SK-N-SH (cell line): Measurements from ENCODE around the gene CHSY1. TPM values are rescaled to one million over a fixed set of nuclear protein-coding genes. Genes with fewer than 3 reads are reported as not detected.

ENCODE experiments used
- CTCF ChIA-PET: fragments of 300-600, 350-600 bp; formaldehyde crosslinking; extraction: SDS; loops from one replicate; lab custom pipeline; 2021; lab: Yijun Ruan, JAX
- POLR2A ChIA-PET: fragments of 350-600 bp; sonication (Branson Sonifier 250); formaldehyde crosslinking; extraction: SDS; loops from one replicate; lab custom pipeline; 2020; ENCODE audit warnings: antibody characterized with exemption, inconsistent platforms; lab: Yijun Ruan, JAX
- DNase-seq: peaks from one replicate; pipeline ENCODE4 v3.0.0; 2012
- H2AFZ ChIP-seq: fragments of 200-600 bp; sonication (generic); 2 replicates; pipeline ENCODE4 v1.8.1; 2016; ENCODE audit warnings: antibody characterized with exemption, mild to moderate bottlenecking, low read depth
- H3F3A ChIP-seq: fragments of 200-600 bp; sonication (generic); replicated peaks from 2 replicates; pipeline ENCODE3; 2016; ENCODE audit warnings: antibody characterized with exemption, mild to moderate bottlenecking; ENCODE audit not compliant: insufficient read depth
- H3K27ac ChIP-seq, 2 experiments: fragments of 200-500 bp in 1 of 2; fragments of 200-600 bp in 1 of 2; sonication (Bioruptor generic) in 1 of 2; sonication (generic), shearing (Covaris generic) in 1 of 2; 2 replicates each; pipeline versions ENCODE4 v1.5.1 to v1.6.1; 2014 to 2016; ENCODE audit warnings: low read depth in 2 of 2, inconsistent platforms in 1 of 2, low read length in 1 of 2, mild to moderate bottlenecking in 1 of 2, mixed read lengths in 1 of 2
- H3K27me3 ChIP-seq: fragments of 200-600 bp; sonication (generic), shearing (Covaris generic); 2 replicates; pipeline ENCODE4 v1.6.1; 2016; ENCODE audit warnings: mixed run types; ENCODE audit not compliant: insufficient read depth
- H3K36me3 ChIP-seq, 2 experiments: fragments of 200-500 bp in 1 of 2; fragments of 200-600 bp in 1 of 2; sonication (Bioruptor generic) in 1 of 2; sonication (generic) in 1 of 2; replicated peaks in 1 of 2; 2 replicates each; pipeline versions ENCODE3 to v1.5.1; 2014 to 2016; ENCODE audit warnings: low read length in 1 of 2, mild to moderate bottlenecking in 1 of 2; ENCODE audit not compliant: insufficient read depth in 2 of 2, control insufficient read depth in 1 of 2
- H3K4me1 ChIP-seq, 2 experiments: fragments of 200-500 bp in 1 of 2; fragments of 200-600 bp in 1 of 2; sonication (Bioruptor generic) in 1 of 2; sonication (generic), shearing (Covaris generic) in 1 of 2; 2 replicates each; pipeline versions ENCODE4 v1.5.1 to v1.6.1; 2014 to 2016; ENCODE audit warnings: low read depth in 1 of 2, low read length in 1 of 2, mixed run types in 1 of 2; ENCODE audit not compliant: insufficient read depth in 2 of 2, control insufficient read depth in 1 of 2
- H3K4me2 ChIP-seq: fragments of 200-600 bp; sonication (generic), shearing (Covaris generic); 2 replicates; pipeline ENCODE4 v1.6.1; 2017; ENCODE audit warnings: mixed run types
- H3K4me3 ChIP-seq, 2 experiments: fragments of 200-500 bp in 1 of 2; fragments of 200-600 bp in 1 of 2; sonication (Bioruptor generic) in 1 of 2; sonication (generic), shearing (Covaris generic) in 1 of 2; 2 replicates each; pipeline versions ENCODE4 v1.5.1 to v1.8.1; 2014 to 2016; ENCODE audit warnings: low read depth in 2 of 2, inconsistent platforms in 1 of 2, low read length in 1 of 2, mild to moderate bottlenecking in 1 of 2, mixed read lengths in 1 of 2, moderate library complexity in 1 of 2
- H3K79me2 ChIP-seq: fragments of 200-600 bp; sonication (generic); 2 replicates; pipeline ENCODE4 v1.8.1; 2017; ENCODE audit warnings: mild to moderate bottlenecking; ENCODE audit not compliant: insufficient read depth
- H3K9ac ChIP-seq: fragments of 200-600 bp; sonication (generic); 2 replicates; pipeline ENCODE4 v1.6.1; 2017; ENCODE audit warnings: mixed run types
- H3K9me2 ChIP-seq: fragments of 200-600 bp; sonication (generic); 2 replicates; pipeline ENCODE4 v1.6.1; 2017; ENCODE audit warnings: mixed run types
- H3K9me3 ChIP-seq: fragments of 200-600 bp; sonication (generic); 2 replicates; pipeline ENCODE4 v1.6.1; 2017; ENCODE audit warnings: mixed run types, mild to moderate bottlenecking, moderate library complexity
- H4K20me1 ChIP-seq: fragments of 200-600 bp; sonication (generic); 2 replicates; pipeline ENCODE4 v1.6.1; 2017; ENCODE audit warnings: mild to moderate bottlenecking, mixed run types; ENCODE audit not compliant: insufficient read depth
- CHD2 ChIP-seq: fragments of 150-350 bp; IDR thresholded peaks from 2 replicates; pipeline ENCODE4 v1.6.1; 2018; ENCODE audit warnings: low read length; ENCODE audit not compliant: partially characterized antibody
- ELF1 ChIP-seq: IDR thresholded peaks from 2 replicates; pipeline ENCODE4 v1.4.0; 2012
- FOSL2 ChIP-seq: IDR thresholded peaks from 2 replicates; pipeline ENCODE4 v1.4.0; 2012; ENCODE audit warnings: low read depth, mild to moderate bottlenecking, moderate library complexity, borderline replicate concordance
- FOXM1 ChIP-seq: IDR thresholded peaks from 2 replicates; pipeline ENCODE4 v1.4.0; 2012; ENCODE audit warnings: low read depth, mild to moderate bottlenecking
- GATA2 ChIP-seq: sonication (generic); formaldehyde crosslinking; IDR thresholded peaks from 2 replicates; pipeline ENCODE4 v1.5.0; 2020; ENCODE audit warnings: mild to moderate bottlenecking, missing genetic modification reagents
- MEF2A ChIP-seq: IDR thresholded peaks from 2 replicates; pipeline ENCODE4 v1.4.0; 2012; ENCODE audit warnings: low read depth, borderline replicate concordance
- MXI1 ChIP-seq: IDR thresholded peaks from 2 replicates; pipeline ENCODE4 v1.6.1; 2012; ENCODE audit warnings: mild to moderate bottlenecking, low read depth, low read length, improper control_type of control experiment
- NRF1 ChIP-seq: IDR thresholded peaks from 2 replicates; pipeline ENCODE4 v1.6.1; 2012; ENCODE audit warnings: low read depth, mild to moderate bottlenecking, low read length
- PBX3 ChIP-seq: IDR thresholded peaks from 2 replicates; pipeline ENCODE4; 2012
- POLR2AphosphoS5 ChIP-seq: IDR thresholded peaks from 2 replicates; pipeline ENCODE4 v1.6.1; 2012; ENCODE audit warnings: low read depth, low read length
- RAD21 ChIP-seq: IDR thresholded peaks from 2 replicates; pipeline ENCODE4 v1.6.1; 2012; ENCODE audit warnings: mild to moderate bottlenecking, low read length
- SIN3A ChIP-seq: IDR thresholded peaks from 2 replicates; pipeline ENCODE4 v1.6.1; 2012; ENCODE audit warnings: low read depth, mild to moderate bottlenecking, low read length, moderate library complexity, borderline replicate concordance
- SMC3 ChIP-seq: IDR thresholded peaks from 2 replicates; pipeline ENCODE4 v1.6.1; 2012; ENCODE audit warnings: low read depth, low read length, improper control_type of control experiment
- TEAD4 ChIP-seq: IDR thresholded peaks from 2 replicates; pipeline ENCODE4 v1.4.0; 2012; ENCODE audit warnings: mild to moderate bottlenecking, borderline replicate concordance; ENCODE audit not compliant: insufficient read depth
- WGBS: methylation state at CpG from one replicate; pipeline ENCODE4 v1.1.6; 2017; ENCODE audit warnings: low lambda C conversion rate; 5-methylcytosine and 5-hydroxymethylcytosine counted together
- polyA plus RNA-seq, 3 experiments: library from polyadenylated mRNA; depleted of rRNA; stranded (reverse); fragments of >200 nt; gene quantifications; 2 replicates each; pipeline ENCODE4 v1.2.3, GENCODE V29; 2012
- TF ChIP-seq, protein P1 (sequence below): fragments of 200-600 bp; sonication (generic); IDR thresholded peaks from 2 replicates; pipeline ENCODE4 v1.6.1; 2017; ENCODE audit warnings: antibody characterized with exemption, mild to moderate bottlenecking, moderate library complexity
- TF ChIP-seq, protein P2 (sequence below): fragments of 150-350 bp; IDR thresholded peaks from 2 replicates; pipeline ENCODE4 v1.6.1; 2017; ENCODE audit warnings: antibody characterized with exemption, low read length, low read depth, borderline replicate concordance

The CHSY1 gene
- polyA plus RNA-seq, 1 of the 3 experiments (the other 2 are of a cell fraction), result 15.7 TPM

DNA sequence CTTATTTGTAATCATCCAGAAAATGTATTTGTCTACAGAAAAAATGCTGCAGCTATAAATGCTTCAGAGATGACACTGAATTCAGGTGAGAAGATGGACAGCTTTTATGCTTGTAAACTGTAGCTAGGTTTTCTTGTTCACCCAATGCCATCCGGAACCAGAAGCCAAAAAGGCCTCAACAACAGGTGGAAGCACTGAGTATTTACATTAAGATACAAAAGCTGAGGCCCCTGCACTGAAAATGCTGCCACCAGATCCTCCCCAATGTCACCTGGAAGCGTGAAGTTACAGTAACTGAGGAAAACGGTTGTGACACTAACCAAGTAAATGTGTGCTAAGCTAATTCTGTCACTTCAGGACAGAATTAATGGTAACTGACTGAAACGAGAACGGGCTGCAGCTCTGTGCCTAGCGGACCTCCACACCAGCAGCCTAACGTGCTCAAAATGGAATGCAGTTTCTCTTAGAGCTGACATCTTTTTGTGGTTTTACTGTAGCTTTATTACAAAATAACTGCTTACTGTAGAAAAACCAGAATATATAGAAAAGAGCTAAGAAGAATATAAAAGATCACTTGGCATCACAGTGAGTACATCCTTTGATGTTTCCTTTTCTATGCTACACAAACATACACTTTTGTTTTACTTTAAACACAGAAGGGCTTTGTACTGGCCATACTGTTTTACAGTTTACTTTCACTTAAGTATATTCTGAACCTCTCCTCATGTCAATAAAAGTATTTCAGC is 7.6 kb downstream of the CHSY1 start:
- H3K4me1 ChIP-seq, result peaks cover 14 to 37% of the 10 kb centered on the region in 2 experiments; a peak in 2 of 4 replicates
- CTCF ChIA-PET, result interaction anchor here (1.3 to 2.1 kb wide), 4 partner anchors 14 to 236 kb away, joined by 3 to 8 read pairs (median 4); no protein-coding TSS in a partner anchor
- H3K4me2 ChIP-seq, result no peak overlapping the region
- no peak for DNase-seq
- H3K27ac ChIP-seq, result peak overlapping the region in 1 of 2 experiments; percentile 43; a peak in 1 of 4 replicates
- H3K9me2 ChIP-seq, result no peaks in the 10 kb centered on the region
- peaks cover 0 to 20% of the 10 kb centered on the region in 2 experiments for H3K36me3 ChIP-seq
- TF ChIP-seq, protein P1, sequence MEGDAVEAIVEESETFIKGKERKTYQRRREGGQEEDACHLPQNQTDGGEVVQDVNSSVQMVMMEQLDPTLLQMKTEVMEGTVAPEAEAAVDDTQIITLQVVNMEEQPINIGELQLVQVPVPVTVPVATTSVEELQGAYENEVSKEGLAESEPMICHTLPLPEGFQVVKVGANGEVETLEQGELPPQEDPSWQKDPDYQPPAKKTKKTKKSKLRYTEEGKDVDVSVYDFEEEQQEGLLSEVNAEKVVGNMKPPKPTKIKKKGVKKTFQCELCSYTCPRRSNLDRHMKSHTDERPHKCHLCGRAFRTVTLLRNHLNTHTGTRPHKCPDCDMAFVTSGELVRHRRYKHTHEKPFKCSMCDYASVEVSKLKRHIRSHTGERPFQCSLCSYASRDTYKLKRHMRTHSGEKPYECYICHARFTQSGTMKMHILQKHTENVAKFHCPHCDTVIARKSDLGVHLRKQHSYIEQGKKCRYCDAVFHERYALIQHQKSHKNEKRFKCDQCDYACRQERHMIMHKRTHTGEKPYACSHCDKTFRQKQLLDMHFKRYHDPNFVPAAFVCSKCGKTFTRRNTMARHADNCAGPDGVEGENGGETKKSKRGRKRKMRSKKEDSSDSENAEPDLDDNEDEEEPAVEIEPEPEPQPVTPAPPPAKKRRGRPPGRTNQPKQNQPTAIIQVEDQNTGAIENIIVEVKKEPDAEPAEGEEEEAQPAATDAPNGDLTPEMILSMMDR, result no peak
- TF ChIP-seq MXI1 (no peak), GATA2 (CRISPR knock-in tag) (no peak), FOXM1 (no peak), NRF1 (no peak), PBX3 (no peak), FOSL2 (no peak), SMC3 (no peak), CHD2 (no peak), TEAD4 (no peak), POLR2AphosphoS5 (no peak), MEF2A (no peak), ELF1 (no peak), RAD21 (no peak), SIN3A (no peak)
- TF ChIP-seq, protein P2, sequence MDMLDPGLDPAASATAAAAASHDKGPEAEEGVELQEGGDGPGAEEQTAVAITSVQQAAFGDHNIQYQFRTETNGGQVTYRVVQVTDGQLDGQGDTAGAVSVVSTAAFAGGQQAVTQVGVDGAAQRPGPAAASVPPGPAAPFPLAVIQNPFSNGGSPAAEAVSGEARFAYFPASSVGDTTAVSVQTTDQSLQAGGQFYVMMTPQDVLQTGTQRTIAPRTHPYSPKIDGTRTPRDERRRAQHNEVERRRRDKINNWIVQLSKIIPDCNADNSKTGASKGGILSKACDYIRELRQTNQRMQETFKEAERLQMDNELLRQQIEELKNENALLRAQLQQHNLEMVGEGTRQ, result no peak
- TF ChIP-seq, all 33 proteins: peak for 0
- WGBS, result 92% methylated on average over 7 of the region's 7 CpGs
- Histone ChIP-seq H3F3A (no peaks in the 10 kb centered on the region), H2AFZ (no peak overlapping the region), H3K79me2 (peaks cover 100% of the 10 kb centered on the region), H4K20me1 (peaks cover 99% of the 10 kb centered on the region), H3K4me3 (no peak overlapping the region), H3K9ac (no peak overlapping the region), H3K27me3 (no peaks in the 10 kb centered on the region), H3K9me3 (no peaks in the 10 kb centered on the region)
- POLR2A ChIA-PET, result no interaction called here
